H1 (cell line): ENCODE results near the gene CFAP157.

Experiments used
- CHD7 ChIP-seq: fragments of 300-600 bp; sonication (generic); IDR thresholded peaks from 2 replicates; pipeline ENCODE4 v1.7.1; 2012; ENCODE audit warnings: low read length, moderate library complexity, mild to moderate bottlenecking, inconsistent platforms; ENCODE audit not compliant: insufficient replicate concordance
- CTCF ChIP-seq, 3 experiments: IDR thresholded peaks; 1 replicate in 2 of 3; 2 replicates in 1 of 3; pipeline versions ENCODE4 v1.5.1 to v1.6.1; 2011; ENCODE audit warnings: low read length in 3 of 3, mild to moderate bottlenecking in 3 of 3, inconsistent platforms in 2 of 3, low read depth in 1 of 3, moderate library complexity in 1 of 3; ENCODE audit not compliant: insufficient read depth in 1 of 3; ENCODE audit errors: control extremely low read depth in 1 of 3
- EP300 ChIP-seq, 2 experiments: IDR thresholded peaks; 1 replicate in 1 of 2; 2 replicates in 1 of 2; pipeline ENCODE4 v1.6.1; 2011 to 2012; ENCODE audit warnings: low read depth in 2 of 2, low read length in 2 of 2, mild to moderate bottlenecking in 2 of 2, borderline replicate concordance in 1 of 2, inconsistent platforms in 1 of 2, moderate library complexity in 1 of 2
- EZH2 ChIP-seq: fragments of 200-600 bp; sonication (generic); IDR thresholded peaks from 2 replicates; pipeline ENCODE4 v1.7.1; 2012; ENCODE audit warnings: low read depth, mild to moderate bottlenecking, moderate library complexity, low read length, inconsistent platforms; ENCODE audit not compliant: severe bottlenecking
- POLR2A ChIP-seq, 2 experiments: IDR thresholded peaks; 1 replicate in 1 of 2; 2 replicates in 1 of 2; pipeline ENCODE4 v1.6.1; 2011; ENCODE audit warnings: low read depth in 2 of 2, low read length in 2 of 2, mild to moderate bottlenecking in 2 of 2; ENCODE audit errors: control extremely low read depth in 1 of 2
- POLR2AphosphoS5 ChIP-seq: IDR thresholded peaks from 2 replicates; pipeline ENCODE4 v1.6.1; 2011; ENCODE audit warnings: low read depth, low read length
- YY1 ChIP-seq: IDR thresholded peaks from 2 replicates; pipeline ENCODE4 v1.6.1; 2011; ENCODE audit warnings: low read depth, mild to moderate bottlenecking, low read length
- TF ChIP-seq, protein P1 (sequence below): IDR thresholded peaks from 2 replicates; pipeline ENCODE4 v1.6.1; 2012; ENCODE audit warnings: low read length, inconsistent platforms
- TF ChIP-seq, protein P2 (sequence below): IDR thresholded peaks from 2 replicates; pipeline ENCODE4 v1.6.1; 2012; ENCODE audit warnings: inconsistent platforms

DNA sequence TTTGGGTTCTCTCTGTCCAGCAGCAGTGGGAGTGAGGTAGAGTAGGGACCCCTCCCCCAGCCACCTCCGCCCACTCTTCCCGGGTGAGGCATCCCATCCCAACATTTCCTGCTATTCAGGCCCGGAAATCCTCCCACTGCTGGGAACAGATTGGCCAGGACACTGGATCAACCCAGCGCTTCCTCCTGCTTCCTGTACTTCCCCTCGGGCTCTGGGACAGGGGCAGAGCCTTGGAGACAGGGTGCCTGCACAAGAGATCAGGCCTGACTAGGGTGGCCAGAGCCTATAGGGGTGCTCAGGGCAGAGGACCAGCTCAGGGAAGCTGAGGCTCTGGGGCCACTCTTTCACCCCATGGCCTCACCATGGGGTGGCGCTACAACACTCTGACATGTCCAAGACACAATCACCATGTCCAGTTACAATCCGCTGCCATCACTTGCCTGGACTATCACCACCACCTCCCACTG is 57.2 kb downstream of the CFAP157 start:
- TF ChIP-seq POLR2AphosphoS5 (no peak), POLR2A (IDR thresholded peaks at IDR 0.05; ENCODE audit: control extremely low read depth in 1 of 2, low read depth in 2 of 2, low read length in 2 of 2) (no peak), EP300 (IDR thresholded peaks at IDR 0.05; ENCODE audit: borderline replicate concordance in 1 of 2, low read depth in 2 of 2, low read length in 2 of 2) (no peak), CTCF (IDR thresholded peaks at IDR 0.05; ENCODE audit: control extremely low read depth in 1 of 3, insufficient read depth in 1 of 3, low read depth in 1 of 3, low read length in 3 of 3) (peak; percentile 76 to 89 (median 77)), CHD7 (no peak), EZH2 (no peak), YY1 (no peak)
- TF ChIP-seq, protein P1, sequence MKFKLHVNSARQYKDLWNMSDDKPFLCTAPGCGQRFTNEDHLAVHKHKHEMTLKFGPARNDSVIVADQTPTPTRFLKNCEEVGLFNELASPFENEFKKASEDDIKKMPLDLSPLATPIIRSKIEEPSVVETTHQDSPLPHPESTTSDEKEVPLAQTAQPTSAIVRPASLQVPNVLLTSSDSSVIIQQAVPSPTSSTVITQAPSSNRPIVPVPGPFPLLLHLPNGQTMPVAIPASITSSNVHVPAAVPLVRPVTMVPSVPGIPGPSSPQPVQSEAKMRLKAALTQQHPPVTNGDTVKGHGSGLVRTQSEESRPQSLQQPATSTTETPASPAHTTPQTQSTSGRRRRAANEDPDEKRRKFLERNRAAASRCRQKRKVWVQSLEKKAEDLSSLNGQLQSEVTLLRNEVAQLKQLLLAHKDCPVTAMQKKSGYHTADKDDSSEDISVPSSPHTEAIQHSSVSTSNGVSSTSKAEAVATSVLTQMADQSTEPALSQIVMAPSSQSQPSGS, result no peak
- TF ChIP-seq, protein P2, sequence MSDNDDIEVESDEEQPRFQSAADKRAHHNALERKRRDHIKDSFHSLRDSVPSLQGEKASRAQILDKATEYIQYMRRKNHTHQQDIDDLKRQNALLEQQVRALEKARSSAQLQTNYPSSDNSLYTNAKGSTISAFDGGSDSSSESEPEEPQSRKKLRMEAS, result no peak
